COR-L47 (cell line): Measurements from ENCODE around the gene KCNK4.
"Not testable (repeated sequence)": the region's sequence is repeated elsewhere in the genome, so short reads cannot be mapped to it uniquely, and the experiment has no call there.

Source experiments
- DNase-seq: peaks from one replicate; lab custom pipeline; 2025; lab: John Stamatoyannopoulos, UW

Gene KCNK4

GRCh38 chr11:64306876-64307622 is 15.9 kb downstream of the KCNK4 start:
- DNase-seq: no peak

GRCh38 chr11:64307795-64308194 is 16.7 kb downstream of the KCNK4 start:
- DNase-seq: not testable (repeated sequence)

- DNase-seq: no peak
Observed at GRCh38 chr11:64312947-64313346, 21.8 kb downstream of the KCNK4 start.

- no peak for DNase-seq
Observed at GRCh38 chr11:64313491-64314145, 22.5 kb downstream of the KCNK4 start.

GRCh38 chr11:64314146-64314804 is 23.2 kb downstream of the KCNK4 start:
- no peak for DNase-seq

GRCh38 chr11:64314805-64315561 is 23.9 kb downstream of the KCNK4 start:
- DNase-seq: no peak

GRCh38 chr11:64315667-64316526 is 24.8 kb downstream of the KCNK4 start:
- not testable (repeated sequence) for DNase-seq

- DNase-seq: no peak
Observed at GRCh38 chr11:64316672-64317324, 25.7 kb downstream of the KCNK4 start.

- peak; percentile 98 for DNase-seq
Observed at GRCh38 chr11:64317325-64317960, 26.3 kb downstream of the KCNK4 start, which contains the start of gene TRMT112. Gene TRMT112, minus strand, starts transcription at chr11:64317559. Its CDS starts 33 bp downstream, at chr11:64317526.

GRCh38 chr11:64317961-64318765 is 27.1 kb downstream of the KCNK4 start, which contains the start of gene PRDX5:
Gene PRDX5, plus strand, starts transcription at chr11:64318121. Its CDS starts 95 bp downstream, at chr11:64318216.
- DNase-seq: peak; percentile 97

- DNase-seq: no peak
Observed at GRCh38 chr11:64318766-64319761, 28.0 kb downstream of the KCNK4 start.

- DNase-seq: no peak
Observed at GRCh38 chr11:64320556-64320955, 29.5 kb downstream of the KCNK4 start.

GRCh38 chr11:64321026-64321425 is 29.9 kb downstream of the KCNK4 start:
- DNase-seq: no peak

- DNase-seq: no peak
Observed at GRCh38 chr11:64321533-64321932, 30.4 kb downstream of the KCNK4 start.

- no peak for DNase-seq
Observed at GRCh38 chr11:64322925-64323260, 31.8 kb downstream of the KCNK4 start.

- no peak for DNase-seq
Observed at GRCh38 chr11:64323373-64323772, 32.3 kb downstream of the KCNK4 start.

GRCh38 chr11:64323984-64324383 is 32.9 kb downstream of the KCNK4 start:
- DNase-seq: not testable (repeated sequence)
